Astrocyte of the hippocampus (primary cell): ENCODE results near the gene ARSI.

Experiments used
- DNase-seq: peaks from one replicate; pipeline ENCODE4 v3.0.0; 2011; ENCODE audit warnings: low read depth, low spot score

The ARSI gene

DNA sequence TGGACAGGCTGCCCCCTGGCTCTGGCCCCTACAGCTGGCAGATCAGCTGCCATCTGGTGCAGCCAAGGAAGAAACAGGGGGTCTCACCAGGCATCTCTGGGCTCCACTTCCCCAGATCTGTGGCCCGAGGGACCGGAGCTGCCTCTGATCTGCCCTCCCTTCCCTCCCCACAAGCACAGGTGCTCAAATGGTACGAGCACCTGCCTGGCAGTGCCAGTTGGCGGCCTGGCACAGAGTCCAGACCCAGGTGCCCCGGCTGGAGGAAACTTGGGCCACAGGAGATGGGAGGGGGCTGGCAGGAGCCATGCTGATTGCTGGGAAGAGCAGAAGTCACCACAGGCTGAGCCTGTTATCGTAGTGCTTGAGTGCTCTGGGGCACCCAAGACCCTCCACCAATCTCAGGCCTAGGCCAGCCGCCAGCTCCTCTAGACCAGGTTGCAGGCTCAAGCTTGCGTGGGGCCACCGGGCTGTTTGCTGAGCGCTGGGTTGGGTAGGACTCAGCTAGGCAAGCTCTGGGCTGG lies 8.1 kb downstream of the ARSI start:
- DNase-seq: no peak

DNA sequence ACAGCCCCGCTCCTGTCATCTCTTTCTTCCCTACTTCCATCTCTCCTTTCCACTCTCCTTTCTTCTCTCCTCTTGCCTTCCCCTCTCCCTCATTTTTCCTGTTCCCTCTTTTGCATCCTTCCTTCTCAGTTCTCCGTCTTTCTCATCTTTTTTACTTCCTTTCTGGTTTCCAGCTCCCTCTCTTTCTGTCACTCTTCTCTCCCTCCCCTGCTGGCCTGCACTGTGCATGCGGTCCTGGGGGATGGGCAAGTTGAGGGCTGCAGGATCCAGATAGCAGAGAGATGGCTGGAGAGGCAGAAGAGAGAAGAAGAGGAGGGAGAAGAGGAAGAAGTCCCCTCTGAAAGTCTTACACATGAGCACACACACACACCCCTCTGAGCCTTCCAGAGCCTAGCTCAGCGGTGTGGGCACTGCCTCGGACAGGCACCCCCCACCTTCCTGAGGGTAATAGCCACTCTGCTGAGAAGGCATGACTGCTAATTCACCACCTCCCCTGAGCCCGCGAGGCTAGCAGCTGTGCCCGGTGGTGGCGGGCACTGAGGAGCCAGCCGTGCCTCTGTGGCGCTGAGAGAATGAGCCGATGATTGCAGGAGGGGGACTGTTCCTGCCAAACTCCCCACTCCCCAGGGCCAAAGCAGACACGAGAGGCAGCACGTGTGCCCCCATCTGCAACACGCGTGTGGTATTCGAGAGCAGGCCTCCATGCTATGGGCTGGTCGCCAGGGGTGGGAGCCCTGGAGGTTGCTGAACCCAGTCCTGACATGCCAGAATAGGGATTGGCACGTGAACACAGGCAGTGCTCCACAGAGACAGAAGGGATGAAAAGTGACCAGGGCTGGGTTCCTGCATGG lies 9.4 kb downstream of the ARSI start:
- DNase-seq: no peak

DNA sequence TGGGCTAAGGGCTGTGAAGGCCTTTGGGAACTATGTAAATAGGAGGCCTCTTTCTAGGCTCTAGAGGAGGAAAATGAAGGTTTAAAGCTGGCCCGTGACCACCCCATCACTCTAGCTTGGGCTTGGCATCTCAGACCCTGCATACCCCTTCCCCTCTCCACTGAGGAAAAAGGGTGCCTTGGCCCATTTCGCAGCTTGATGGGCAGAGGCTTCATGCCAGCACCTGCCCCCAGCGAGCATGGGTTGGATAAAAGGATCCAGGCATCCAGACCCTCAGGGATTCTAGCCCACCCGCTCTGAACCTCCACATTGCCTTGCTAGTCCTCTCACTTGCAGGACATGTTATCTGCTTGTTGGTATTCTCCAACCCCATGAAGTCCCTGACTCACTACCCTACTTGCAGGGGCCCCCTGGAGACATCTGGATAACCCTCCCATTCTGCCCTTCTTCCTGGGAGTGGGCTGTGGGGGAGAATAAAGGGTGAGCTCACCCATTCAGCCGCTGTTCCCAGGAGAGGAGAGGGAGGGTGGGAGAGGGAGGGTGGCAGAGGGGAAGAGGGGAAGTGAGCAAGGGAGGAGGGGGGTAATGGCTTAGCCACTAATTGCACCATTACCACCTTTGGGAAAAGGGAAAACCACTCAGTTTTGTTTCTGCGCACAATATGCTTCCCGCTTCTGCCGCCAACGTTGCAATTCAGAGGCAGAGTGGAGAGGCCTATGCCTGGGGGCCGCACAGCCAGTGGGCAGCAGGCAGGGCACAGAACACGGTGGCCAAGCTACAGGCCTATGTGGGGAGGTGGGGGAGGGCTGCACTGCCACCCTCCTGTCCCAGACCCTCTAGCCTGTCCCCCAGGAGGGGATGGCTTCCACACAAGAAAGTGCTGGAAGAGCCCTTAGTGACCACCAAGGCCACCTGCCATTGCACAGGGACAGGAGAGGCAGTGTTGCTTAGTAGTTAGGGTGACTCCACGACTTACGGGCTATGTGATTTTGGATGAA lies 11.0 kb downstream of the ARSI start:
- peak; percentile 47 for DNase-seq

DNA sequence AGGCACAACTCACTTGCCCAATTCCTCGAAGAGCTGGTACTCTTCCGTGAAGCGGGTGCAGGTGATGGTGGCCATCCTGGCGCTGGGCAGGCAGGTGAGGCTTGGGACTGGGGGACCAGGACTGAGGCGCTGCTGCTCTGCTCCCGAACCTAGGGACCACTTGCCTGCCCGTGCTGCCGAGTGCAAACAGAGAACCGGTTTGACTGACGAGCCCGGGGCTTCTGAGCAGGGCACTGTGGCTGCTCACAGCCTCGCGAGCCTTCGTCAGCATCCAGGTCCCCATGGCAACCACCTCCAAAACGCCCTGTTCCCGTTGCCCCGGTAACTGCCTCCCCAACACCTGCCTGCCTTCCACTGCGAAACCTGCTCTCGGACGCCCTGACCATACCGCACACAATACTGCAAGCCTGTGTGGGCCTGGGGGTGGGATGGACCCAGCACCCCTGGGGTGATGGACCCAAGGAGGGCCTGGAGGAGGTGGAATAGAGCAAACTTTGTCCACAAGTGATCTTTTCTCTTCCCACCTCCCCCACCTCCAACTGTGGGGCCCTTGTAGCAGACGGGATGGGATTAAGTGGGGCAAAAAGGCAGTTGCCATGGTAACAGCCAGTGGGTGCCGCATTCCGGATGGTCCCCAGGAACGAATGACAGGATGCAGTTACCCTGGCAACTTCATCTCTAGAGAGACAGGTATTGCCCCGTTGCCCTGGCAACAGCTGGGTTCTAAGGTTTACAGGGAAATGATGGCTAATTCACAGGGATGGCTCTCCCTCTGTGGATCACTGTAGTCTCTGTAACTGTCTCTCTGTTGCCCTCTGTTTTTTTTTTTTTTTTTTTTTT lies 12.9 kb downstream of the ARSI start, which contains the start of gene CAMK2A:
TSS of gene CAMK2A (minus strand) at position 223 of the 840 bp plus-strand sequence. CDS start at position 75, 148 bp downstream.
- DNase-seq: no peak

DNA sequence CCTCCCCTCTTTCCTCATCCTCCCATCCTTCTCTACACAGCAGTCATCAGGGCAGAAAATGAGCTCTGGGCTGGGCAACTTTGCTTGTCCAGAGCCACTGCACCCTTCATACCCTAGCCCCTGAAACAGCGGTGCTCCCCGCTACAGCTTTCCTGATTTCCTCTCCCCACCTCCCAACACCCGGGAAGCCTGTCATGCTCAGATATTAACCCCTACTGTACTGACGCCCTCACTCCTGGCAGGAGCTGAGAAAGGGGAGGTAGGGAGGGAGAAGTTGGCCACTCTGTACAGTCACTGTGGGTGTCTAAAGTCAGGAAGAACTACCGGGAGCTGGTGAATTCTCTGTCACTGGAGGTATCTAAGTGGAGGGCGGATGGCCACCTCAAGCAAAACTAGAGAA lies 13.9 kb downstream of the ARSI start:
- DNase-seq: no peak

DNA sequence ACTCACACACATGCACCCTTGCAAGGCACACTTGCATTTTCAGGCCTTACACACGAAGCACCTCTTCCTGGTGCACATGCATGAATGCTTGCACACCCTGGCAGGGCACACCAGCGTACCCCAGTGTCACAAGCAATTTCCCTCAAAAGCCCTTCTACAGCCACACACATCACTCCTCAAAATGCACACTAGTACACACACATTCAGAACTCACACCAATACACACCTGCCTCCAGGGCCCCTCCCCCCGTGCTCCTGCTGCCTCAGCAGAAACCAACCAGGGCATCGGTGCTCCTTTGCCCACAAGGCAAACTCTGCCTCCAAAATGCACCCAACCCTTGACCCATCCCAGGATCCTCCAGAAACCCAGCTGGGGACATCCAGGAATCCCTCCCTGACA lies 14.3 kb downstream of the ARSI start:
- no peak for DNase-seq

DNA sequence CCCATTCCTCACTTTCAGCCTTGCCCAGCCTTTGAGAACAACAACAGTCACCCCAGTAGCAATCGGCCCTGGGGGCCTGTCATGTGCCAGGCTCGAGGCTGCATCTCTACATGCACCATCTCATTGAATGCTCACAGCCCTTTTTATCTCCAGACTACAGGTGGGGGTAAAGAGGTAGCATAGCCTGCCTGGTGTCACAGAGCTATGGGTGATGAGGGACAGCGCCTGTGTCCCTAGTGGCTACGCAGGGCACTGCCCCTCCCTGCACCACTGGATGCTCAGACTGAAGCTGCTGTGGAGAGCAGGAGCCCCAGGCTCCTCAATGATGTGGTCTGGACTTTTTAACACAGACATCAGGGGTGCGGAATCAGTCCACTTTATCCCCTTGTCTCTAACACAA lies 15.9 kb downstream of the ARSI start:
- no peak for DNase-seq

DNA sequence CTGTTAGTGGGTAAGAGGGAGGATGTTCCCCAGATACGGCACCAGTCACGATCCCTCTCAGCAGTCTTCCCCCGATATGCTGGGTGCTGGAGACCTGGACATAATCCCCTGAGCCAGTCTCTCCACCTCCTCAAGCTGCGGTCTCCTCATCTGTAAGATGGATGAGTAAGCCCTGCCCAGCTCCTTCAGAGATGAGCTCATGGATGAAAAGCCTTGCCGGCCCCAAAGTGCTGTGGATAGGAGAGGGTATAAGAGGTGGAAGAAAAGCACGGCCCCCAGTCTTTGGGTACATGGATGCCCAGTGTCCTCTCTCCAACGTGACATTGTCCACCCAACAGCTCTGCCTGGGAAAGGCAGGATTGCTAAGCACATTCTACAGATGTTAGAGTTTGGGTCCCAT lies 17.6 kb downstream of the ARSI start:
- DNase-seq: no peak

DNA sequence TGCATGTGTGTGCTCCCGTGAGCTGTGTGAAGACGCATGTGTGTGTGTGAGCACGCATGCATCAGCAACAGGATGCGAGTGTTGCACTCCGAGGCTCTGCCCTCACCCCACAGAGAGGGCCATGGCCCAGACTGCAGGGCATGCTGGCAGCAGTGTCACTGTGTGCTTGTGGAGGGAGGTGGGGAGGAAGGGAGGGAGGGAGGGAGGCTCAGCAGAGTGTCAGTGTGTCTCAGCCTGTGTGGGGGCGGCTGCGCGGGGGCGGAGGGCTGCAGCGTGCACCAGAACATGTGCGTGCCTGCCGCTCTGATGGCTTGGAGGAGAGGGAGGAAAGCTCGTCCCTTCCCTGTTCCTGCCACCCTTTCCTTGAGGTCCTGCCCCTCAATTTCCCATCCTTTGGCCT lies 18.4 kb downstream of the ARSI start:
- DNase-seq: no peak

DNA sequence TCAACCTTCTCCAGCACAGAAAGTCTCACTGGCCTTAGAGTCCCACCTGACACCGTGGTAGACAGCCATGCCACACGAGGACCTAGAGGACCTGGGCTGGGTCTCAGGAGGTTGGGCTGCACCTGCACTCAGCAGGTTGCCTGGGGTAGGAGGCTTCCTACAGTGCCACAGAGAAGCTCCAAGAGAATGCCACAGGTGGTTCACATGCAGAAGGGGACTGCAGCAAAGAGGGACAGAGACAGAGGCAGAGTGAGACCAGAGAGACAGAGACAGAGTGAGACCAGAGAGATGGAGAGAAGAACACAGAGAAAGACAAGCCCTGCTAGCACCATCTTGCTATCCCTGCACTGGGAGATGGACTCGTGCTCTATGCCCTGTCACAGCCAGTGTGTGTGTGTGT lies 18.8 kb downstream of the ARSI start:
- no peak for DNase-seq

DNA sequence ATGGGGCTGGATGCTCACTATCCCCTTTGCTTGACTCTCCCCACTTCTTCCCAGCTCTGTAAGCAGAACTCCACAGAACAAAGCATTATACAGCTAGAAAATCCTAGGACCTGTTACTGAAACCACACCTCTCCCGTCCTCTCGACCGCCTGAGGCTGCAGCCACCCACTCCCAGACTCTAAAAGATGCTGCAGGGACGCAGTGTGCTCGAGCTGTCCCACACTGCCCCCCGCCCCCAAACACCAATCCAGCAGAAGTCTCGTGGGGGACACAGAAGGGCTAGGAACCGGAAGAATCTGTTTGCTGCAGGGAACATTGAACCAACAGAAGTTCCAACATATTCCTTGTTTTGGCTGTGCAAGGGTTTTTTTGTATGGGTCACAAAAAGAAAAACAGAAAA lies 20.7 kb downstream of the ARSI start:
- no peak for DNase-seq

DNA sequence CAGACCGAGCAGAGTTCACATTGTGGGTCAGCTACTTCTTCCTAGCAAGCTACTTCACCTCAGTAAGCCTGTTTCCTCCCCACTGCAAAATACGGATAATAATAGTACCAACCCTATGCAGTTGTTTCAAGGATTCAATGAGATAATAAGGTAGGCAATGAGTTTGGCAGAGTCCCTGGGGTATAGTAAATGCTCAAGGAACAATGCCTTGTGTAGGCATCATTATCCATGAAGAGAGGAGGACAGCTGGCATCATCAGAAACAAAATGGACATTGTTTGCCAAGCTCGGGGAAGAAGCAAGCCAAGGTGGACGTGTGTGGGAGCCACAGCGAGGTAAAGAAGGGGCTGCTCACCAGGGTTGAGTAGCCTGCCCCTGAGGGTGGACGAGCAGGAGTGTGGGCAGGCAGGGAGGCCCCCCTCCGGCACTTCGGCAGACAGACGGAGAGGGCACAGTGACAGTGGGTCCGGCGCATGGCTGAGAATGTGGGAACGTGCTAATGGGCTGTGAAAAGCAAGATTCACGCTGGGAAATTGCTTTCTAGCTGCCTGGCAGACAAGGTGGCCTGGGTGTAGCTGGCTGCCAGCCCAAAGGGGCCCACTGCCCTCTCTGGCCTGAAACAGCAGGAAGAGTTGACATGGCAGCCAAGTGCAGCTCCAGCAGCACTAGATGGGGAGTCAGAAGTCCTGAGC lies 23.2 kb downstream of the ARSI start:
- DNase-seq: no peak

DNA sequence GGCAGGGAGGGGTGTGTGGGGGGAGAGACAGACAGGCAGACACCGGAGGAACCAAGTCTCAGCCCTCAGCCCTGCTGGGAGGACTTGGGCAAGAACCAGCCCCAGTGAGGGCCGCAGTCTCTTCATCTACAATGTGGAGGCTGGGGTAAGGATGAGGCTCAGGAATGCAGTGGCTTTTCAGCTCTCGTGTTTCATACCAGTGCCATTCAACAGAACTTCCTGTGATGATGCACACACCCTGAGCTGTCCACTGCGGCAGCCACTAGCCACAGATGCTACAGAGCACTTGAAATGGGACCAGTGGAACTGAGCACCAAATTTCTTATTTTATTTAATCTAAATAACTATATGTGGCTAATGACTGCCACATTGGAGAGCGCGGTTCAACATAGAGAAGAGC lies 23.8 kb downstream of the ARSI start:
- DNase-seq: peak; percentile 89

DNA sequence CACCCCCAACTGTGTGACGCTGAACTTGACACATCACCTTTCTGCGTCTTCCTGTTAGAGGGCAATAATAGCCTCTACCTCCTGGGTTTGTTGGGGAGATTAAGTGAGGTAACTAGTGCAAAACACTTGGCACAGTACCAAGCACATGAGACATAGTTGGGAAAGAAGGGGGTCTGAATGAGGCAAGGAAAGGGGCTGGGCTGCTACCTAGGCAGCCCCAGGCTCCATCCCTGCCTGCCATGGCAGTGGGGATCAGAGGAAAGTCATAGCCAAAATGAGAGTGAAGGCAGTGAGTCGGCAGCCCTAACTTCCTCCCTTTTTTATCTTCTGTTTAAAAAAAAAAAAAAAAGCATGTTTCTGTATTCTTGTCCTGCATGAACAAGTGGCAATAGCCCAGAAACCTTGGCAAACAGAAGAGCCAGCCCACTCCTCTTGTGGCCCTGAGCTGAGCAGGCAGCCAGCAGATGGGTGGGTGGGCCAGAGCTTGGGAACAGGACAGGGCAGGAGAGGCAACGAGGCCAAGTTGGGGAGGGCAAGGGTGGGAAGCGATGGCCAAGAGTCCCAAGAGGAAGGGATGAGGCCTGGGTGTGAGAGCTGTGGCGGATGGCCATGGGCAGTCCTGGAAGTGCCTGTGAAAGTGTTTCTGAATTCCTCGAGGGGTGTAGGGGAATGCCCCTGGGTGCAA lies 24.5 kb downstream of the ARSI start:
- DNase-seq: no peak

DNA sequence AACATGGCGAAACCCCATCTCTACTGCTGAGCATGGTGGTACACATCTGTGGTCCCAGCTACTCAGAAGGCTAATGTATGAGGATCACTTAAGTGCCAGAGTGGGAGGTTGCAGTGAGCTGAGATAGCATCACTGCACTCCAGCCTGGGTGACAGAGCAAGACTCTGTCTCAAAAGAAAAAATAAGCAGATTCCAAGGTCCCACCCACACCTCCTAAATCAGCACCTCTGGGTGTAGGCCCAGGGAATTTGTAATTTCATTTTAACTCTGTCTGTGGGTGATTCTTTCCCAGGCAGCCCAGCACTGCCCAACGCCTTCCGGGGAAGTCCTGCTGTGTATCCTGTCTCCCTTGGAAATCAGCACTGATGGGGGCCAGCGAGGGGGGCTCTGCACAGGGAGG lies 25.7 kb downstream of the ARSI start:
- no peak for DNase-seq

DNA sequence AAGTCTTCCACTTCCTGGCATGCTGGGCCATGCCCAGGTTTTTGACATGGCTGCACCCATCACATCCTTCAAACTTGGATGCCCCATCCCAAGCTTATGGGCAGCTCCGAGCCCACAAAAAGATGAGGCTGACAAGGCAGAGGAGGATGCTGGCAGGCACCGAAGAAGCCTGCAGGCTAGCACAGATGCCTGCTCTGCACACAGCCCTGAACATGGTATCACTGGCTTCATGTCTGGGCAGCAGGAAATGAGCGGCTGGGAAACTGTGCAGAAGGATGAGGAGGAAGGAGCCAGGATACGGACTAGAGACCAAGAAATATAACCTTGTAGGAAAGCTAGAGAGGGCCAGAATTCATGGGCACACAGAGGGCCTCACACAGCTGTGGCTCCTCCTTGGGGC lies 27.9 kb downstream of the ARSI start:
- no peak for DNase-seq

DNA sequence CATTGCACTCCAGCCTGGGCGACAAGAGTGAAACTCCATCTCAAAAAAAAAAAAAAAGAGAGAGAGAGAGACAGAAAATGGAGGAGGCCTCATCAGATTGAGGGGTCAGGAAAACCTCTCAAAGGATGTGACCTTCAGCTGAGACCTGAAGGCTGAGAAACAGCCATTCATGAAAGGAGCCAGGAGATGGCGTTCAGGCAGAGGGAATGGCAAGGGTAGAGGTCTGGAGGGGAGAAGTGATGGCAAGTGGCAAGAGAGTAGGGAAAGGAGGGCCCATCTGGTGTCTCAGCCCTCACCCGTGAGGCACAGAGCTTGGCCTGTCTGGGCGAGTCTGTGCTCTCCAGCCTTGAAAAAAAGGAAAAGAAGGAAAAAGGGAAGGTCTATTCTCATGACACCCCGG lies 30.2 kb downstream of the ARSI start:
- peak; percentile 62 for DNase-seq

DNA sequence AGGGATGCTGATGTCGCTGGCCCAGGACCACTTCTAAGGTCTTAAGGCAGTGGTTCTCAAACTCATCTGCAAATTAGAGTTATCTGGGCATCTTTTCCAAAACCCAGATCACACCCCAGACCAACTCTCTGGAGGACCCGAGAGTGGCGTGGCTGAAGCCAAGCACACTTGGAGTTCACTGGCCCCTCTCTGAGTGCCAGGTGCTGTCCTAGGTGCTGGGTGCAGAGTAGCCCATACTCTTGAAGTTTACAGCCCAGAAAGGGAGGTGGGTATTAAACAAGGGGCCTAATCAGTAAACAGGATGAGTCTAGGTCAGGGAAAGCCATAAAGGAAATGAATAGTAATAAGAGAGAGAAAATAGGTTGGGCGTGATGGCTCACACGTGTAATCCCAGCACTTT lies 30.8 kb downstream of the ARSI start:
- peak; percentile 26 for DNase-seq

DNA sequence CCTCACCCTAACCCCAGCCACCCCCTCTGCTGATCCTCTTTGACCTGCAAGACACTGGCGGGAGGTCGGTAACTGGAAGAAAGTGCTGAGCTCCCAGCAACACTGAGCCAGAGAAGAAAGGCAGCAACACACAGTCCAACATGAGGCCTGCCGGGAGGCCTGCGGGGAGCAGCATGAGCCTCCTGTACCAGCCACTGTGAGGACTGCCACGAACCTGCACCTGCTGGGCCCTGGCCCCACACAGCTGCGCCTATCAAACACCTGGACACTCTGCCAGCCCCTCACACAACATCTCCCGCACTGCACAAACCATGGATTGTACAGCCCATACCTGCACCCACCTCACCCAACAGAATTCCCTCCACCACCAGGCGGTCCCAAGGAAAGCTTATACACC lies 31.4 kb downstream of the ARSI start:
- DNase-seq: no peak
